ENCODE data around the gene PAX7. TPM values are rescaled to one million over a fixed set of nuclear protein-coding genes. Genes with fewer than 3 reads are reported as not detected.

The PAX7 gene
- total RNA-seq, 1 experiment from 2014 or later: 0.15 TPM

- WGBS (ENCODE audit: extremely low coverage, insufficient read length, low lambda C conversion rate): no CpG with 5 or more reads among the region's 2 CpGs
- no peak overlapping the region for H3K18ac ChIP-seq (ENCODE audit: insufficient read length, low read depth, low read length)
- H3K23ac ChIP-seq (ENCODE audit: insufficient read length, low read depth, low read length): no peak overlapping the region
- H3K56ac ChIP-seq (ENCODE audit: insufficient read length, low read depth, low read length): no peak overlapping the region
- Mint-ChIP-seq H3K9me3 (no peaks in the 10 kb centered on the region), H3K4me3 (no peak overlapping the region; a peak in 1 of 5 replicates), H3K36me3 (ENCODE audit: insufficient read depth in 1 of 3, low read depth in 3 of 3) (no peaks in the 10 kb centered on the region), H3K4me1 (peaks cover 6 to 22% of the 10 kb centered on the region in 2 experiments), H3K27me3 (ENCODE audit: low read depth) (peaks cover 92% of the 10 kb centered on the region), H3K27ac (no peak overlapping the region; a peak in 1 of 7 replicates)
- H2BK5ac ChIP-seq (ENCODE audit: insufficient read length, low read length): no peak overlapping the region
- H3K4ac ChIP-seq (ENCODE audit: low read depth, low read length): no peak overlapping the region
- H3K14ac ChIP-seq (ENCODE audit: insufficient read depth, low read length): no peak overlapping the region
- no peak overlapping the region for H2BK12ac ChIP-seq (ENCODE audit: insufficient read length, low read depth, low read length)
- no peak overlapping the region for H2BK20ac ChIP-seq (ENCODE audit: low read depth, low read length, poor library complexity, severe bottlenecking)
- no peak overlapping the region for H4K8ac ChIP-seq (replicated peaks; ENCODE audit: insufficient read length, low read depth, low read length)
- H3K9me3 ChIP-seq (ENCODE audit: control insufficient read depth, low read depth, low read length): no peaks in the 10 kb centered on the region
- H2AFZ ChIP-seq (ENCODE audit: low read length): no peak overlapping the region
- no peaks in the 10 kb centered on the region for H3K79me2 ChIP-seq (ENCODE audit: insufficient read depth, low read length)
- no peak overlapping the region for H2BK120ac ChIP-seq (ENCODE audit: low read depth, low read length, poor library complexity, severe bottlenecking)
- H3K4me1 ChIP-seq (ENCODE audit: insufficient read depth, low read length): no peaks in the 10 kb centered on the region
- no peak overlapping the region for H3K4me2 ChIP-seq (ENCODE audit: insufficient read depth, insufficient read length, low read length)
- no peak for TF ChIP-seq CTCF (conservative IDR thresholded peaks at IDR 0.05)
- no peak overlapping the region for H3K27ac ChIP-seq (ENCODE audit: insufficient read length, low read depth, low read length)
- no peaks in the 10 kb centered on the region for H3K79me1 ChIP-seq (ENCODE audit: insufficient read depth, low read depth, low read length, poor library complexity, severe bottlenecking)
- DNase-seq: no peak
- H4K5ac ChIP-seq (ENCODE audit: insufficient read length, low read depth, low read length): no peak overlapping the region
- H3K23me2 ChIP-seq (ENCODE audit: insufficient read length, low read depth, low read length, poor library complexity, severe bottlenecking): no peaks in the 10 kb centered on the region
- no peak overlapping the region for H2AK5ac ChIP-seq (ENCODE audit: insufficient read length, low read length)
- no peak overlapping the region for H3T11ph ChIP-seq (ENCODE audit: low read length)
- H3K27me3 ChIP-seq (ENCODE audit: insufficient read depth, low read length): no peaks in the 10 kb centered on the region
- H2BK15ac ChIP-seq (ENCODE audit: low read depth, low read length): no peak overlapping the region
- no peak overlapping the region for H4K91ac ChIP-seq (ENCODE audit: insufficient read length, low read depth, low read length)
- H4K20me1 ChIP-seq (ENCODE audit: control insufficient read depth, insufficient read depth, insufficient read length): no peaks in the 10 kb centered on the region
- no peak overlapping the region for H3K9ac ChIP-seq (ENCODE audit: extremely low read depth, insufficient read length, low read length)
Observed at GRCh38 chr1:18668046-18668445, 37.4 kb downstream of the PAX7 start.

Measured in H9 (cell line).